ENCODE measurements around the gene MLH1.

GRCh38 chr3:37053753-37054152 is 60.4 kb downstream of the MLH1 start:
- TF ChIP-seq YY1 (IDR thresholded peaks at IDR 0.05; ENCODE audit: insufficient read depth, insufficient read length) (no peak), ZNF274 (IDR thresholded peaks at IDR 0.05; ENCODE audit: low read depth, low read length) (no peak)
